ENCODE data around the gene KL. TPM values are rescaled to one million over a fixed set of nuclear protein-coding genes. Genes with fewer than 3 reads are reported as not detected.

Gene KL
- total RNA-seq, 1 experiment from 2014 or later, result not detected

GRCh38 chr13:33101835-33102234 is 85.6 kb downstream of the KL start:
- intact Hi-C loops (cut with micrococcal nuclease), result no loop called here
- Histone ChIP-seq H3K4me2 (ENCODE audit: low read length) (no peak overlapping the region), H3K9me3 (ENCODE audit: control insufficient read depth in 1 of 2, insufficient read depth in 1 of 2, low read depth in 1 of 2, low read length in 2 of 2) (no peaks in the 10 kb centered on the region; a peak in 1 of 4 replicates), H2AFZ (ENCODE audit: low read depth, low read length, poor library complexity, severe bottlenecking) (no peak overlapping the region), H3K9ac (ENCODE audit: low read length) (no peak overlapping the region), H3K4me3 (replicated peaks in 1 of 2; ENCODE audit: low read depth in 1 of 2, low read length in 2 of 2) (no peak overlapping the region), H3K27me3 (ENCODE audit: insufficient read depth, low read length) (no peaks in the 10 kb centered on the region), H3K36me3 (ENCODE audit: control insufficient read depth in 1 of 2, insufficient read depth in 2 of 2, low read length in 2 of 2) (no peaks in the 10 kb centered on the region), H3K4me1 (ENCODE audit: control insufficient read depth in 1 of 2, insufficient read depth in 2 of 2, low read length in 2 of 2) (no peaks in the 10 kb centered on the region), H4K20me1 (ENCODE audit: insufficient read depth) (no peaks in the 10 kb centered on the region), H3K27ac (ENCODE audit: low read depth, low read length) (no peak overlapping the region), H3K79me2 (ENCODE audit: insufficient read depth, low read length) (no peaks in the 10 kb centered on the region), H3K9me2 (ENCODE audit: insufficient read depth) (no peaks in the 10 kb centered on the region)
- RAD21 ChIA-PET (ENCODE audit: low non-redundant PET in 1 of 2, low total read pairs in 2 of 2, uncharacterized antibody in 2 of 2, unreplicated experiment in 2 of 2), result no interaction called here
- CTCF ChIA-PET, result no interaction called here
- POLR2A ChIA-PET, result no interaction called here
- DNase-seq (ENCODE audit: low read depth, low spot score) (no peak), ATAC-seq (no peak)
- TF ChIP-seq POLR2A (IDR thresholded peaks at IDR 0.05; ENCODE audit: borderline replicate concordance, extremely low read depth, insufficient read depth, insufficient read length) (no peak), POLR2AphosphoS5 (IDR thresholded peaks at IDR 0.05; ENCODE audit: low read depth, low read length) (no peak), CEBPB (IDR thresholded peaks at IDR 0.05; ENCODE audit: low read depth) (no peak), TCF7L2 (IDR thresholded peaks at IDR 0.05; ENCODE audit: borderline replicate concordance, extremely low read depth, insufficient read depth, insufficient read length) (no peak), RAD21 (IDR thresholded peaks at IDR 0.05; ENCODE audit: low read depth) (no peak), REST (IDR thresholded peaks at IDR 0.05; ENCODE audit: low read depth) (no peak), EZH2phosphoT487 (IDR thresholded peaks at IDR 0.05; ENCODE audit: borderline replicate concordance) (no peak), ZNF274 (IDR thresholded peaks at IDR 0.05; ENCODE audit: low read depth, low read length) (no peak), JUND (IDR thresholded peaks at IDR 0.05) (no peak), ELF1 (IDR thresholded peaks at IDR 0.05; ENCODE audit: borderline replicate concordance, low read depth) (no peak), ZFX (IDR thresholded peaks at IDR 0.05) (no peak), EGR1 (IDR thresholded peaks at IDR 0.05; ENCODE audit: low read depth) (no peak)
- TF ChIP-seq, protein P1, sequence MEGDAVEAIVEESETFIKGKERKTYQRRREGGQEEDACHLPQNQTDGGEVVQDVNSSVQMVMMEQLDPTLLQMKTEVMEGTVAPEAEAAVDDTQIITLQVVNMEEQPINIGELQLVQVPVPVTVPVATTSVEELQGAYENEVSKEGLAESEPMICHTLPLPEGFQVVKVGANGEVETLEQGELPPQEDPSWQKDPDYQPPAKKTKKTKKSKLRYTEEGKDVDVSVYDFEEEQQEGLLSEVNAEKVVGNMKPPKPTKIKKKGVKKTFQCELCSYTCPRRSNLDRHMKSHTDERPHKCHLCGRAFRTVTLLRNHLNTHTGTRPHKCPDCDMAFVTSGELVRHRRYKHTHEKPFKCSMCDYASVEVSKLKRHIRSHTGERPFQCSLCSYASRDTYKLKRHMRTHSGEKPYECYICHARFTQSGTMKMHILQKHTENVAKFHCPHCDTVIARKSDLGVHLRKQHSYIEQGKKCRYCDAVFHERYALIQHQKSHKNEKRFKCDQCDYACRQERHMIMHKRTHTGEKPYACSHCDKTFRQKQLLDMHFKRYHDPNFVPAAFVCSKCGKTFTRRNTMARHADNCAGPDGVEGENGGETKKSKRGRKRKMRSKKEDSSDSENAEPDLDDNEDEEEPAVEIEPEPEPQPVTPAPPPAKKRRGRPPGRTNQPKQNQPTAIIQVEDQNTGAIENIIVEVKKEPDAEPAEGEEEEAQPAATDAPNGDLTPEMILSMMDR (IDR thresholded peaks at IDR 0.05 in 2 of 3, conservative IDR thresholded peaks at IDR 0.05 in 1 of 3; ENCODE audit: borderline replicate concordance in 1 of 3, insufficient read depth in 1 of 3, low read depth in 2 of 3, low read length in 2 of 3), result no peak
- TF ChIP-seq, protein P2, sequence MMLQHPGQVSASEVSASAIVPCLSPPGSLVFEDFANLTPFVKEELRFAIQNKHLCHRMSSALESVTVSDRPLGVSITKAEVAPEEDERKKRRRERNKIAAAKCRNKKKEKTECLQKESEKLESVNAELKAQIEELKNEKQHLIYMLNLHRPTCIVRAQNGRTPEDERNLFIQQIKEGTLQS (IDR thresholded peaks at IDR 0.05), result no peak
- no TSS peak for BruUV-seq (replicated peaks)

Data from HCT116 (cell line).